ENCODE results near the gene MVD.

The MVD gene

DNA sequence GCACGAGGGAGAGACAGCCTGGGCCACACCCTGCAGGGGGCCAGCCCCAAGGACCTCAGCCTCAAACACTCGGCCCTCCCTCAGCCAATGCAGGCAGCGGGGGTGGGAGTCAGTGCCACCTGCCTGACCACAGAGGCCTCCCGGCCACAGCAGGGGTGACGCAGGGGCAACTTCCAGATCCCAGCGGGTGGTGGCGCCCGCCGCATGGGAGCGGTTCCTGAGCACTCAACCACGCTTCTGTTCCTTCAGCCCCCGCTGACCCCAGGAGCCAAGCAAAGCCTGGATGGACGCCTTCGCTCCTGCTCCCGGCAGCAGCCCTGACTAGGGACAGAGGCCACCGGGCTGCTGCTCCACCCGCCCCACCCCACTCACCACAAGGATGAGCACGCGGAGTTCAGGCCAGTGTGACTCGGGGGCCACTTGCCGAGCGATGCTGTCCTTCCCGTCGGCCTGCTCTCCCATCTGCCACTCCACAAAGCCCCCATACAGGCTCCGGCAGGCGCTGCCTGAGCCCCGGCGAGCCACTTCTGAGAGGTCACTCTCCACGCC lies 7.1 kb downstream of the MVD start:
- DNase-seq (ENCODE audit: low read depth): no peak

DNA sequence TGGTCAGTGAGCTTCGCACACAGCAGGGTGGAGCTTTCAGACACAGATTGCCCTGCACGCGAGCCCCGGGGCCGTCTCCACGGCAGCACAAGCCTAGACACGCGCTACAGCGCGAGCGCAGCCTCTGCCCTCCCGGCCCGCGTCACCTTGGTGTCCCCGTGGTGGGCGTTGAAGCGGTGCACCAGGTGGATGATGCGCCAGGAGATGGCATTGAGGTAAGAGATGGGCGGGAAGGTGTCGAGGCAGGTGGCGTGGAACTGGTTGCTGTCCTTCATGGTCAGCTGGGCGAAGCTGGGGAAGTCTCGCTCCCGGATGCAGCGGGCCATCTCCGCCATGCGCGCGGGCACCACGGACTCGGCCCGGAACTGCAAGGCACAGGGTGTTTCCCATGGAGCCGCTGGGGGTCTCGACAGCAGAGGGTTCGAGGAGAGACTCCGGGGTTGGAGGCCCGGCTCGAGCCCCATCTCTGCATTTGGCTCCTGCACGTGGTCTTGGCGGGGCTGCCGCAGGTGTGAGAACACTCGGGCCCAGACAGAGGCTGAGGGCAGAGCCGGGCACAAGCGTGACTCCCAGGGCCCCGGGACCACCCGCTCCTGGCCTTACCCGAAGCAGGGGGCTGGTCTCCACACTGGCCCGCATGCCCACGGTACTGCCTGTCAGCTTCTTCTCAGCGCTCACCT lies 7.7 kb downstream of the MVD start:
- DNase-seq (ENCODE audit: low read depth): no peak

DNA sequence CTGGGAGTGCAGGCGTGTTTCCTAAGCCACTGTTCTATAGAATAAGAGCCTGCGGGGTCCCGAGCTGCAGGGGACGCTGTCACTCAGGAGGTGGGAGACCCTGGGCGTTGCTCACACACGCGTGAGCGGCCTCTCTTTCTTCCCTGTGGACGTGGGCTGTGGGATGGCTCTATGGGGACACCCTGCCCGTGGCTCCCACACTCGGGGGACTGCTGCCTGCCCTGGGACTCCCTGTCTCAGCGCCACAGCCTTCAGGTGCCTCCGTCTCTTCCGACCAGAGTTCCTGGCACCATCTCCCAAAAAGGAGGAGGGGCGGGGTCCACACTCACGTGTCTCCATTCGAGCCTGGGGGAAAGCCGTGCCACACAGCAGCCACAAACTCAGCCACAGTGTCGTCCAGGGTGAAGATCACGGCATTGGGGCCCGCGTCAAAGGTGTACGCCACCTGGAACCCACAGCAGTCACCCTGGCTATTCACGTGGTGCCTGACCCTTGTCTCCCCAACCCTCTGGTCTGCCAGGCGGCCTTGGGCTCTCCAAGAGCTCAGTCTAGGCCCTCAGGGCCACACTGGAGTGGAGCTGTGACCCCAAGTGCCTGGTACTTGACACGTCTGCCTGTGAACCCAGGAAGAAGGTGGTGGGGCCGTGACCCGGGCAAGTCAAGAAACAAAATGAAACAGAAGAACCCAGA lies 8.4 kb downstream of the MVD start:
- no peak for DNase-seq (ENCODE audit: low read depth)

DNA sequence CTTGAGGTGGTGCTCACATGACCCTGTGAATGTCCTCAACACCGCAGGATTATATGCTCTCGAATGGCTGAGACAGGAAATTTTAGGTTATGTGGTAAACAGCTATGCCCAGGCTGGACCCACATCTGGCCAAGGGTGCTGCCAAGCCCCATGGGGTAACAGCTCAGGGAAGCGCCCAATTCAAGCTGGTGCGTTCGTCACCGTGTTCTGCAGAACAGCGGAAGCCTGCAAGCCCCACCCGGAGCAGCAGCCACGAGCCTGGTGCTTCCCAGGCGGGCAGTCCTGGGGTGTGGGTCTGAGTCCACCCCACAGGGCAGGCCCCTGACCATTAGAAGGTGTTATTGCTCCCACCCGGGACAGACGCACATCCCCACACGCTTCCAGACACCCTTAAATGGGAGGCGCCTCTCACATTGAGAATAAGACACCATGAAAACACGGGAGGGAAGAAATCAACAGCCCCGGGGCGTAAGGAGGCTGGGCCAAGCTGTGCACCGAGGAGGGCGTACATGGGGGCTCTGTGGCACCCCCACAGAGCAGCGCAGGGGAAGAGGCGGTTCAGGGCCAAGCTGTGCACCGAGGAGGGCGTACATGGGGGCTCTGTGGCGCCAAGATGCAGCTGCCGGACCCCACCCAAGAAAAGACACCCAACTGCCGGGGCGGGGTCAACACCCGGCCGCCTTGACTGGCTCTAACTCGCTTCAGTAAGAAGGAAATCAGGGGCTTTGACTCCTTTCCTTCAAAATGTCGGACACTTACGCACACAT lies 9.1 kb downstream of the MVD start:
- DNase-seq (ENCODE audit: low read depth): no peak

DNA sequence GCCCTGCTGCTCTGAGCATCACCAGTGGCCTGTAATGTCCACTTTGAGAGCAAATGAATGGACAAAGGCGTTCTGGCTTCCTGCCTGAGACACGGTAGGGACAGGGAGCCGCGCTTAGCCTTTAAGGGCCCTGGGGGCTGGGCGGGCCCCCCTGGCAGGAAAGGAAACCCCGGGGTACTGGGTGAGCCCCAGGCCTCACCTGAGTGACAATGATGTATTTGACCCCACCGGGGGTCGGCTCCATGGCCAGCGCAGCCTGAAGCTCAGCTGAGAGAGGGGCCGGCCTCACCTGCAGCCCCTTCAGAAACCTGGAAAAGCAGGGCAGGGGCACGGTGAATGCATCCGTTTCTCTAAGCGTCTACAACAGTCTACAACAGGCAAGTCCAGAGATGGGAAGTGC lies 9.8 kb downstream of the MVD start:
- no peak for DNase-seq (ENCODE audit: low read depth)

DNA sequence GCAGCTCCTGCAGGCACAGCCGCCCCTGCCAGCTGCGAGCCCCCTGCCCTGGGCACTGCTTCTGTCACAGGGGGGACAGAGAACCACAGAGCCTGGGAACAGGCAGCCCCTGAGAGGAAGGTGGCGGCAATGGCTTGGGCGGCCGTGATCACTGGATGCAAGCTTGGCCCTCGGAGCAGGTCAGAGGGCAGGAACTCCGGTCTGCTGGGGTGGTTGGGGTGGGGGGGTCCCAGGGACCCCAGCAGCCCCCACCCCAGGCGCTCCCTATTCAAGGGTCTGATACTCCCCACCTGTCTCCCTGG lies 10.2 kb downstream of the MVD start:
- DNase-seq (ENCODE audit: low read depth): no peak

DNA sequence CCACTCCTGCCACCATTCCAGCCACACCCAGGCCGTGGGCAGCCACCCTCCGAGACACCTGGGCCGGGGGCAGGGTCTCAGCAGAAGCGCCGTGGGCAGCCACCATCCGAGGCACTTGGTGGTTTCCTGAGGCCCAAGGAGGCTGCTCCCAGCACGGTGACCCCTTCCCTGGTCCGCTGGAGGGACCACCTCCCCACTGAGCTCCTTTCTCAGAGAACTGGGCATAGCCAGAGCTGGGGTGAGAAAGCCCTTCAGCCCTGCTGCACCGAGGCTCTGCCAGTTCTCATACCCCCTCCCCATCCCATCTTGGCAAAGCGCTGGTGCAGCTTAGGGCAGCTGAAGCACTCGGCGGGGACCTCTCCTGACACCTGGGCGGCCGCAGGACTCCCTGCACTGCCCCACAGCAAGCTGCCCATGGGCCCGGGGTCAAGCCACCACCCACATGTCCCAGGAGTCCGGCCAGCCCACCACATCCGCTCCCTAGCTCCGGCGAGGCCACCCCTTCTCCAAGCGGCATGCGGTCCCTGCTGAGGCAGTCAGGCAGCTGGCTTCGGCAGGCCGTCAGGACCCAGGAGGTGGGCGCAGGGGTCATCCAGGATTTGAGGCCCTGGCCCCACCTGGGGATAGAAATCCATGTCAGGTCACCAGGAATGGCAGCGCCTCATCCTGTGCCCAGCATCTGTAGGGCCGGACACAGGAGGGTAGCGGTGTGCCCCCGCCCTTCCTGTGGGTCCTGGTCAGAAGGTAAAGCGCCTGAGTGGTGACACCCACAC lies 10.7 kb downstream of the MVD start:
- DNase-seq (ENCODE audit: low read depth): no peak

DNA sequence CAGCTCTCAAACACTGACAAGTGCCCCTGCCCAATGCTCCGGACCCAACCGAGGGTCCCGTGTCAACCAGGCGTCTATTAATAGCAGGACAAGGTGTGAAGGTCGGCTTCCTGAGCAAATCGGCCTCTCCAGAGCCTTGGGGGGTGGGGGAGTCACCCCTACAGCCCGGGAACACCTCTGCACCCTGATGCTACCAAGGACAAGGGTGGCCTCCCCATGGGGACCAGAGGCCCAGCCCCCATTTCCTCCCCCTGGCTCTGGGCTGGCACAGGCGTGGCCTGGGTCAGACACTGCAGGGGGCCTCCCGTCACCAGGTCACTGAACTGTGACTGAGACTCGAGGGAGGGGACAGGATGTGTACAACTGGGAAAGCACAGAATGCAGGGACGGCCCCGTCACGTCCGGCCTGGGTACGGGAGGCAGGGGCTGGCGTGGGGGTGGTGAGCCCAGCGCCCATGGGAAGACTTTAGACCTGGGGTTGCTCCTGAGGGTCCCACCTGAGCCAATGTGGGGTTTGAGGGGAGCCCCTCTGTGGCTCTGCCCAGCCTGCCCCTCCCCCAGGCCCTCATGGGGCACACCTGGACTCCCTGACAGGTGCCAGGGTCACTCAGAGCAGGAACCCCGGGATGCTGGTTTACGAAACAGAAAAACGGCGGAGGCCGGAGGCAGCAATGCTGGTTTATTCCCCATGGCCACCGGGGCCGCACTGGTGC lies 11.5 kb downstream of the MVD start:
- DNase-seq (ENCODE audit: low read depth): peak; percentile 50

DNA sequence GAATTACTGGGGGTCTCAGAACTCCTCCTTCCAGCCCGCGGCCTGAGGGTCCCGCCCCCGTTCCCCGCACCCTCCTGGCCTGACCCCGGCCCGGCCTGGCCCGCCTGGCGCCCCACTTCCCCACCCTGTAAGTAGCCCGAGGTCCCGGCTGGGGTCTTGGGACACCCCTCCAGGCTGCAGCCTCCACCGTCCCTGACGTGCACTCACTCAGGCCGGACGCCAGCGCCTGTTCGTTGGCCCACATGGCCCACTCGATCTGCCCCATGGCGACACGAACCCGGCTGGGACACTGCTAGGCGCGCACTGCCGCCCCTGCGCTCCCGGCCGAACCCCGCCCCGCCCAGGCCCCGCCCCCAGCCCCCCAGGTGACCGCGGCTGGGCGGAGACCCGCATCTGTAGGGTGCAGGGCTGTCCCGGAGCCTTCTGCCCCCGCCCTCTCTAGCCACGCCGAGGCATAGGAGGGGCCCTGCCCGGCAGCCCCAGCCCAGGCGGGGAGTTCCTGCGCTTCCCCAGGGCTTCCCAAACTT lies 12.1 kb downstream of the MVD start, which contains the start of gene CYBA:
Gene CYBA, minus strand, starts transcription at position 305 of the 527 bp plus-strand sequence. Its CDS starts 40 bp downstream, at position 265.
- DNase-seq (ENCODE audit: low read depth): peak; percentile 58

DNA sequence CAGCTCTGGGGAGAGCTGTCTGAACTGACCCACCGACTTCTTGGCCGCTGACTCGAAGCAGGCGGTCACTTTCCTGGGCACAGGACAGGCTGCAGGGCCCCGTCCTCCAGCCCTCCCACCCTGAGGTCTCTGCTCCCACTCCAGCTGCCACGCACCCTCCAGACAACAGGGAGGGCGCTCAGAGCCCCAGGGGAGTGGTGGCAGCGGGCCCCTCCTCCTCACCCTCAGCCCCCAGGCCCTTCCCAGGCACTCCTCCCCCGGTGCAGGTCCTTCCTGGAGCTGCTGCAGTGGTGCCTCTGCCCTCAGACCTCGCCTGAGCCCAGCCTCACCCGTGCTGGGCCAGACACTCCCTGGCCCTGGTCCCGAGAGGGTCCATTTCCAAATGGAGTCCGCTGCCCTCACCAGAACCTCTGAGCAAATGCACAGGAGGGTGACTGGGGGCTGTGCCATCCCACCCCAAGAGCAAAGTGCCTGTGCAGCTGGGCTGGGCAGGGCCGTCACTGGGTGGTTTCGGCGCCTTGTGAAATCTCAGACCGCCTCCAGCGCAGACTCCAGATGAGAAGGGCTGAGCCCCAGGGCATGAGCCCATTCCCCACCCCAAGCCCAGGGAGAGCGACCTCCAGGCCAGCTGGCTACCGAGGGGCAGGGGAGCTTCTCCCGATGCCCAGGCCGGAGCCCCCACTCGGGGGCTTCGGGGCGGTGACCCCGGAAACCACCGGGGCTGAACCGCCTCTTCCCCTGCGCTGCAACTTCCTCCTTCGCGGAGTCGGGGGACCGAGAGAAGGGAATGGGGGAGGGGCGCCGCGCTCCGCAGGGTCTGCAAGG lies 12.8 kb downstream of the MVD start:
- DNase-seq (ENCODE audit: low read depth): no peak

DNA sequence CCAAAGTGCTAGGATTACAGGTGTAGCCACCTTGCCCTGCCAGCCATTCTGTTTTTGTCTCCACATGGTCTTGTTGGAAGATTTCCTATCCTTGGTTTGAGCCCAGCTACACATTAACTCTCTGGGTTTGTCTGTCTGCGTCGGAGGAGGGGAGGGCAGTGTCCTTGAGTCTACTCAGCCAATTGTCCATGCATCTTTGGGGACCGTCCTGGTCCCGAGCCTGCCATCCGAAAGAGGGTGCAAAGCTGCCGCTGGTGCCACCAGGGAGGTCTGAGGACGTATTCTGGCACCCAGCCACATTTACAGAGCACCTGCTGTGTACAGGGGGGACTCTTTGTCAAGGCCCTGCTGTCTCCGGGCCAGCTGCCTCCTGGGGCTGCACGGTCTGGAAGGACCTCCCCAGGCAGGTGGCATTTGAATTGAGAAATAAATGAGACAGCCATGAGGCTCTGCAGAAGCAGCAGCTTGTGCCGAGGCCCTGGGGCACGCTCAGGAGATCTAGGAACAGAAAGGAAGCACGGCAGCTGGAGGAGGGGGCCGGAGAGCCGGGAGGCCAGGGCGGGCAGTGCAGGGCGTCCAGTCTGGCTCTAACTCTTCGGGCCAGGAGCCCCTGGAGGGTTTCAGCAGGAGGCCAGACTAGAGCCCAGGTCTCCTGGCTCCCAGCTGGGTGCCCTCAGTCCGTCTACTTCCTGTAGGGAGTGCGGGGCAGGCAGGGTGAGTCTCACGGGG lies 13.5 kb downstream of the MVD start:
- no peak for DNase-seq (ENCODE audit: low read depth)

DNA sequence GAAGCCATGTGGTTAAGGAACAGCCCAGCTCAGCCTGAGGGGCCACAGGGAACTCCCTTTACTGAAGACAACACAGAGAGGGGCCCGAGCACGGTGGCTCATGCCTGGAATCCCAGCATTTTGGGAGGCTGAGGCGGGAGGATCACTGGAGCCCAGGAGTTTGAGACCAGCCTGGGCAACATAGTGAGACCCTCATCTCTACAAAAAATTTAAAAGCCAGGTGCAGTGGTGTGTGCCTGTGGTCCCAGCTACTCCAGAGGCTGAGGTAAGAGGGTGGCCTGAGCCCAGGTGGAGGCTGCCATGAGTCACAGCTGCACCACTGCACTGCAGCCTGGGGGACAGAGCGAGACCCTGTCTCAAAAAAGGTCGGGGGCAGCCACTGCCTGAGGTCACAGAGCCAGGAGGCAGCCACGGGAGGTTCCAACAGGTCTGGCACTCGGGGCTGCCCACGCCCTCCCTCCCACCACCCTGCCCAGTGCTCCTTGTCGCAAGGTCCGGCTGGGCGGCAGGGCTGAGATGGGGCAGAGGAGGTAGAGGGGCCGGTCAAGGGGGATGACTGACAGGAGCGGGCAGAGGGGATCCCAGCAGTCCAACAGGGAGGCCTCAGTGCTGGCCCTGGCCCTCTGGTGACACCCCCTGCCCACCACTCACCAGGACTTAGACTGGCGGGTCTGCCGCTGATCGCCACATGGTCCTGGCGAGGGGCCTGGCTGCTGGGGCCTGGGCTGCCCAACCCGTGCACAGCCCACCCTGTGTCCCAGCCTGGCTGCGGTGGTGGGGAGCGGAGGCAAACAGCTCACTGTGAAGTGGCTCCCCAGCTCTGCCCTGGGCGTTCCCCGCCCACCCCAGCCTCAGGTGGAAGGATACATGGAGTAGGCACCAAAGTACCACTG lies 15.5 kb downstream of the MVD start:
- DNase-seq (ENCODE audit: low read depth): no peak

DNA sequence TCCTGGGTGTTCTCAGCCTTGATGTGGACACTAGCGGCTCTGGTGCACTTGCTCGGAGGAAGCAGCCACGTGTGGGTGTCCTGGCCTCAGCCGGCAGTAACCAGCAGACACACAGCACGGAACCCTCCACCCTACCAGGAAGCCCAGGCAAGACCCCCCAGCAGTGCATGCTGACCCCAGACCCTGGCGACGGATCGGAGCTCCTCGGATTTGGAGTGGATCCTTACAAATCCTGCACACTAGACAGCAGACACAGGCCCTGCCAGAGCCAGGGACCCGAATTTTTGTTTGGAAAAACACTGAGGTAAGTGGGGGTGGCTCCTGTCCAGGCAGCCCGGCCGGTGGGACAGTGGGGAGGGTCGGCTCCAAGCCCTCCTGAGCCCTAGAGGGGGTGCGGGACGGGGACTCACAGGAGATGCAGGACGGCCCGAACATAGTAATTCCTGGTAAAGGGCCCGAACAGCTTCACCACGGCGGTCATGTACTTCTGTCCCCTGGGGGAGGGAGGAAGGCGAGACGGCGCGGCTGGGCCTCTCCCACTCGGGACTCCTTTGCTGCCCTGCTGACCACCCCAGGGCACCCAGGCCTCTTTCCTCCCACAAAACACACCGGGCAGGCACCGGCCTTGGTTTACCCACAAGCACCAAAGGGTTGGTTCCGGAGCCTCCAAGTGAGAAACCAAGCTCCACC lies 16.4 kb downstream of the MVD start:
- no peak for DNase-seq (ENCODE audit: low read depth)

DNA sequence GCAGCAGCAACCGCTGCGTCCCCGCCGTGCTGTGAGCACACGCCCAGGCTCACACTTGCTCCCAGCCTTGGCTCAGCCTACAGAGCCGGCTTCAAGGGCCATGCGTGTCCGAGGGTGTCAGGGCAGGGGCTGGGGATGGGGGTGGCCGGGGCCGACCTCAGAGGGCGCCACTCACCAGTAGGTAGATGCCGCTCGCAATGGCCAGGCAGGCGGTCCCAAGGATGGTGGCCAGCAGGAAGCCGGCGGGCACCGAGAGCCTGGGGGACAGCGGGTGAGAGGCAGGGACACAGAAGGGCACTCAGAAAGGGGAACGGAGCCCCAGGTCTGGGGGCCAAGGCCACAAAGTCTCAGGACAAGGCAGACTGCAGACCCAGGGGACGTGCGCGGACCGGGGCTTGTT lies 16.9 kb downstream of the MVD start:
- no peak for DNase-seq (ENCODE audit: low read depth)

DNA sequence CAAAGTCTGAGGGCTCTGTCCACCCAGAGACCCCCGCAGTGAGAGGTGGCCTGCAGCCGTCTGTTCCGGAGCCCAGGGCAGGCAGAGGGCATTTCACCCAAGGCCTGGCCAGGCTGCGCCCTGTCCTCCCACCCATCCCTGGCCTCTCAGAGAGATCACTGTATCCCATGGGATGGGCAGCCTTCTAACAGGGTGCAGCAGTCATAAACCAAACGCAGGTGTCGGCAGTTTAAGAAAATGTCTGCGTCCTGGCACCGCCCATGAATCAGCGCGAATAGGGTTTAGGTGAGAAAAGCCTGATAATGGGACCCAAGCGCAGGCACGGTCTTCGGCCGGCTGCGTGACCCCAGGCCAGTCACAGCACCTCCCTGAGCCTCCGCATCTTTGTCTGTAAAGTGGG lies 17.4 kb downstream of the MVD start:
- DNase-seq (ENCODE audit: low read depth): no peak

DNA sequence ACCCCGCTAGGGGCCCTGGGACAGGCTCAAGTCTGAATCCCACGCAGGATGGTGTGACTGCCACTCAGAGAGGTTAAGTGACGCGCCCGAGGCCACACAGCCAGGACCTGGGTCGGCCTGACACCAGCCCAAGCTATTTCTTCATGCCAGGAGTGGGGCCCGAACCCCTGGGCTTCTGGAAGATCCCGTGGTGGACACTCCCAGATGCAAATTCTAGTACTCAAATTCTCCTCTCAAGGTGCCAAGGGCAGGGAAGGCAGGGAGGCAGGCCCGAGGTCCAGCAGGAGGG lies 19.3 kb downstream of the MVD start:
- no peak for DNase-seq (ENCODE audit: low read depth)

DNA sequence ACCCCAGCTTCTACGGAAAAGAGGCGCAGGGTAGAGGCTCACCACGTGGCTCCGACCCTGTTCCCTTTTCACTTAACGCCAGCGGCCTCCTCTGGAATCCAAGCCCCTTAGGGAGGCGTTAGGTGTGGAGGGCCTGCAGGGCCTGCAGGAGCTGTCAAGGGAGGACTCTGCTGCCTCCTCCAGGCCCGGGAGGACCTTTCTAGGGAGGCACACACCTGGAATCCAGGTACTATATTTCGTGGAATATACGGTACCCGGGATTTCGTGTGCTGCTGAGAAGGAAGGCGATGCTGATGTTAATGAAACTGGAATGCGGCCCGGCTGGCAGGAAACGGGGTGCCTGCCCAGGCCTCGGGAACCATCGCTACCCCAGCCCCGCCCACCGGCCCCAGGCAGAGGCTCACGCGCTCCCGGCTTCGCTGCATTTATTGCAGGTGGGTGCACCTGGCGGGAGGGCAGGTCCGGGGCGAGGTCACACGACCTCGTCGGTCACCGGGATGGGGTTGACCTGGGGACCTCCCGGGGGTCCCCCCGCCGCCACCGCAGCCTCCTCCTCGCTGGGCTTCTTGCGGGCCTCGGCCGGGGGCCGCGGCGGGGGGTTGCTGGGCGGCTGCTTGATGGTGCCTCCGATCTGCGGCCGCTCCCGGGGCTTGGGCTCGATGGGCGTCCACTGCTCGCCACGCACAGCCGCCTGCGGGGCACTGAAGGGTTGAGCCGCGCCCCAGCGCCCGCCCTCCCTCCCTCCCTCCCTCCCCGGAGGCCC lies 19.8 kb downstream of the MVD start:
- no peak for DNase-seq (ENCODE audit: low read depth)

Data from activated T-helper 9 cell treated with anti-CD3 and anti-CD28 coated beads, Interleukin-2, amount 50 U/mL, for 16 hours (primary cell).